SU-DHL-6 (cell line): Measurements from ENCODE around the gene GPD2.

Experiments used
- H2AFZ ChIP-seq: fragments of 200-600 bp; sonication (generic); 2 replicates; pipeline ENCODE4 v1.6.1; 2014; ENCODE audit warnings: low read depth, mild to moderate bottlenecking, moderate library complexity, mixed read lengths, antibody characterized with exemption, low read length; ENCODE audit not compliant: severe bottlenecking
- H3F3A ChIP-seq: fragments of 200-600 bp; shearing (Covaris generic); 2 replicates; pipeline ENCODE4 v1.6.0; 2016; ENCODE audit warnings: antibody characterized with exemption, mild to moderate bottlenecking; ENCODE audit not compliant: insufficient read depth
- H3K27ac ChIP-seq: fragments of 200-600 bp; sonication (generic); 2 replicates; pipeline ENCODE4 v1.5.1; 2016; ENCODE audit warnings: low read depth, mild to moderate bottlenecking, low read length, moderate library complexity, mixed read lengths
- H3K27me3 ChIP-seq: fragments of 200-600 bp; sonication (generic), shearing (Covaris generic); 2 replicates; pipeline ENCODE4 v1.6.0; 2014; ENCODE audit warnings: mild to moderate bottlenecking, low read length
- H3K36me3 ChIP-seq: fragments of 200-600 bp; sonication (generic); 2 replicates; pipeline ENCODE4 v1.6.1; 2014; ENCODE audit warnings: mild to moderate bottlenecking, low read length, mixed read lengths
- H3K4me2 ChIP-seq: fragments of 300-600, 200-600 bp; shearing (Covaris generic), sonication (generic); 2 replicates; pipeline ENCODE4 v1.6.0; 2014; ENCODE audit warnings: low read length, low read depth, mild to moderate bottlenecking; ENCODE audit not compliant: poor library complexity, severe bottlenecking
- H3K4me3 ChIP-seq: fragments of 200-600 bp; sonication (generic); 2 replicates; pipeline ENCODE4 v1.5.1; 2014; ENCODE audit warnings: antibody characterized with exemption, low read length, mild to moderate bottlenecking, mixed read lengths; ENCODE audit not compliant: insufficient read depth, poor library complexity, severe bottlenecking
- H3K79me2 ChIP-seq: fragments of 200-600 bp; sonication (generic); 2 replicates; pipeline ENCODE4 v1.6.1; 2014; ENCODE audit warnings: mild to moderate bottlenecking, low read length, moderate library complexity; ENCODE audit not compliant: insufficient read depth
- H3K9ac ChIP-seq: fragments of 200-600 bp; sonication (generic); 2 replicates; pipeline ENCODE4 v1.7.0; 2014; ENCODE audit warnings: mild to moderate bottlenecking, low read length
- H3K9me2 ChIP-seq: fragments of 200-600 bp; sonication (generic); replicated peaks from 2 replicates; pipeline ENCODE4 v1.6.1; 2014; ENCODE audit warnings: low read length; ENCODE audit not compliant: insufficient read depth
- H3K9me3 ChIP-seq: fragments of 200-600 bp; sonication (generic); 2 replicates; pipeline ENCODE4 v1.6.1; 2014; ENCODE audit warnings: low read length, mixed read lengths; ENCODE audit not compliant: insufficient read depth
- H4K20me1 ChIP-seq: fragments of 200-600 bp; sonication (generic); 2 replicates; pipeline ENCODE4 v1.6.1; 2014; ENCODE audit warnings: low read depth, mild to moderate bottlenecking, antibody characterized with exemption, low read length, moderate library complexity, mixed read lengths
- EZH2phosphoT487 ChIP-seq: fragments of 200-600 bp; sonication (generic), shearing (Covaris generic); conservative IDR thresholded peaks from 2 replicates; pipeline ENCODE4 v1.6.1; 2018; ENCODE audit warnings: mild to moderate bottlenecking, antibody characterized with exemption, low read length, moderate library complexity, mixed read lengths
- TF ChIP-seq, protein P1 (sequence below): fragments of 200-600 bp; sonication (generic); IDR thresholded peaks from one replicate; pipeline ENCODE4 v1.5.1; 2017; ENCODE audit warnings: antibody characterized with exemption, mild to moderate bottlenecking, low read length, moderate library complexity; ENCODE audit not compliant: insufficient read depth, poor library complexity, severe bottlenecking

GPD2 gene

GRCh38 chr2:156537141-156537540, 101.0 kb downstream of the GPD2 start:
- no peaks in the 10 kb centered on the region for H3F3A ChIP-seq
- no peak overlapping the region for H2AFZ ChIP-seq
- H3K27ac ChIP-seq, result no peak overlapping the region
- no peak overlapping the region for H3K4me3 ChIP-seq
- H3K36me3 ChIP-seq, result no peaks in the 10 kb centered on the region
- no peak overlapping the region for H3K4me2 ChIP-seq
- no peaks in the 10 kb centered on the region for H3K27me3 ChIP-seq
- no peaks in the 10 kb centered on the region for H3K9me3 ChIP-seq
- TF ChIP-seq, protein P1, sequence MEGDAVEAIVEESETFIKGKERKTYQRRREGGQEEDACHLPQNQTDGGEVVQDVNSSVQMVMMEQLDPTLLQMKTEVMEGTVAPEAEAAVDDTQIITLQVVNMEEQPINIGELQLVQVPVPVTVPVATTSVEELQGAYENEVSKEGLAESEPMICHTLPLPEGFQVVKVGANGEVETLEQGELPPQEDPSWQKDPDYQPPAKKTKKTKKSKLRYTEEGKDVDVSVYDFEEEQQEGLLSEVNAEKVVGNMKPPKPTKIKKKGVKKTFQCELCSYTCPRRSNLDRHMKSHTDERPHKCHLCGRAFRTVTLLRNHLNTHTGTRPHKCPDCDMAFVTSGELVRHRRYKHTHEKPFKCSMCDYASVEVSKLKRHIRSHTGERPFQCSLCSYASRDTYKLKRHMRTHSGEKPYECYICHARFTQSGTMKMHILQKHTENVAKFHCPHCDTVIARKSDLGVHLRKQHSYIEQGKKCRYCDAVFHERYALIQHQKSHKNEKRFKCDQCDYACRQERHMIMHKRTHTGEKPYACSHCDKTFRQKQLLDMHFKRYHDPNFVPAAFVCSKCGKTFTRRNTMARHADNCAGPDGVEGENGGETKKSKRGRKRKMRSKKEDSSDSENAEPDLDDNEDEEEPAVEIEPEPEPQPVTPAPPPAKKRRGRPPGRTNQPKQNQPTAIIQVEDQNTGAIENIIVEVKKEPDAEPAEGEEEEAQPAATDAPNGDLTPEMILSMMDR, result no peak
- no peak for TF ChIP-seq EZH2phosphoT487
- no peaks in the 10 kb centered on the region for H4K20me1 ChIP-seq
- H3K9ac ChIP-seq, result no peak overlapping the region
- no peaks in the 10 kb centered on the region for H3K79me2 ChIP-seq
- H3K9me2 ChIP-seq, result no peaks in the 10 kb centered on the region

GRCh38 chr2:156538083-156538504, 101.9 kb downstream of the GPD2 start:
- Histone ChIP-seq H3K79me2 (no peaks in the 10 kb centered on the region), H2AFZ (no peak overlapping the region), H3K27ac (no peak overlapping the region), H3K27me3 (no peaks in the 10 kb centered on the region), H4K20me1 (no peaks in the 10 kb centered on the region), H3K9me3 (no peaks in the 10 kb centered on the region), H3F3A (no peaks in the 10 kb centered on the region), H3K9me2 (no peaks in the 10 kb centered on the region), H3K36me3 (no peaks in the 10 kb centered on the region), H3K4me3 (no peak overlapping the region), H3K4me2 (no peak overlapping the region), H3K9ac (no peak overlapping the region)
- TF ChIP-seq, protein P1, result no peak
- no peak for TF ChIP-seq EZH2phosphoT487

- no peak overlapping the region for H3K27ac ChIP-seq
- H3K9ac ChIP-seq, result no peak overlapping the region
- H3K79me2 ChIP-seq, result no peaks in the 10 kb centered on the region
- no peaks in the 10 kb centered on the region for H3K27me3 ChIP-seq
- no peak overlapping the region for H3K4me3 ChIP-seq
- H3F3A ChIP-seq, result no peaks in the 10 kb centered on the region
- H4K20me1 ChIP-seq, result no peaks in the 10 kb centered on the region
- H3K9me3 ChIP-seq, result no peaks in the 10 kb centered on the region
- H3K9me2 ChIP-seq, result no peaks in the 10 kb centered on the region
- H3K4me2 ChIP-seq, result no peak overlapping the region
- TF ChIP-seq, protein P1, result no peak
- no peak for TF ChIP-seq EZH2phosphoT487
- H2AFZ ChIP-seq, result no peak overlapping the region
- no peaks in the 10 kb centered on the region for H3K36me3 ChIP-seq
Measured at GRCh38 chr2:156539086-156539860, 103.1 kb downstream of the GPD2 start.
